Measurements from ENCODE around the gene MORC4. TPM values are rescaled to one million over a fixed set of nuclear protein-coding genes. Genes with fewer than 3 reads are reported as not detected.

The MORC4 gene
- total and polyA plus RNA-seq, 2 experiments from 2014 or later = 7.0 to 13.0 TPM

DNA sequence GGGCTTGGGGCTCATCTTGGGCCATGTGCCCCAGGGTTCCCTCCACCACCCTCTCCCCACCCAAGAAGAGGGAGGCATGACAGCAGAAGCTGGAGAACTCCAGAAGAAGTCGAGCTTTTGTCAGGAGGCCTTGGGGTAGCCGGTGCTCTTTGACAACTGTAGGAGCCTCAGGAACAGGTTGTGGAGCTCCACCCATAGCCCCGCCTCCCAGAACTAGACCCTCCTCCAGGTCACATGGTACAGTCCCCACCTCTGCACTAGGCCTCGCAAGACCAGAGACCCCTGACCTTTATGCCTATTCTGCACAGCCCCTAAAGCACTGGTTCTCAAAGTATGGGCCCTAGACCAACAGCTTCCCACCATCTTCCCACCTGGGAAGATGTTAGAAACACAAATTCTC lies 8.0 kb upstream of the MORC4 start:
- no peak overlapping the region for H3K27ac ChIP-seq
- no peaks in the 10 kb centered on the region for H3K27me3 ChIP-seq
- DNase-seq (ENCODE audit: low read depth in 1 of 2, low spot score in 1 of 2) = no peak
- H3K36me3 ChIP-seq = no peaks in the 10 kb centered on the region
- H3K9me3 ChIP-seq (ENCODE audit: low read depth) = no peaks in the 10 kb centered on the region
- no peaks in the 10 kb centered on the region for H3K4me1 ChIP-seq (ENCODE audit: low read depth)
- TF ChIP-seq, protein P1, sequence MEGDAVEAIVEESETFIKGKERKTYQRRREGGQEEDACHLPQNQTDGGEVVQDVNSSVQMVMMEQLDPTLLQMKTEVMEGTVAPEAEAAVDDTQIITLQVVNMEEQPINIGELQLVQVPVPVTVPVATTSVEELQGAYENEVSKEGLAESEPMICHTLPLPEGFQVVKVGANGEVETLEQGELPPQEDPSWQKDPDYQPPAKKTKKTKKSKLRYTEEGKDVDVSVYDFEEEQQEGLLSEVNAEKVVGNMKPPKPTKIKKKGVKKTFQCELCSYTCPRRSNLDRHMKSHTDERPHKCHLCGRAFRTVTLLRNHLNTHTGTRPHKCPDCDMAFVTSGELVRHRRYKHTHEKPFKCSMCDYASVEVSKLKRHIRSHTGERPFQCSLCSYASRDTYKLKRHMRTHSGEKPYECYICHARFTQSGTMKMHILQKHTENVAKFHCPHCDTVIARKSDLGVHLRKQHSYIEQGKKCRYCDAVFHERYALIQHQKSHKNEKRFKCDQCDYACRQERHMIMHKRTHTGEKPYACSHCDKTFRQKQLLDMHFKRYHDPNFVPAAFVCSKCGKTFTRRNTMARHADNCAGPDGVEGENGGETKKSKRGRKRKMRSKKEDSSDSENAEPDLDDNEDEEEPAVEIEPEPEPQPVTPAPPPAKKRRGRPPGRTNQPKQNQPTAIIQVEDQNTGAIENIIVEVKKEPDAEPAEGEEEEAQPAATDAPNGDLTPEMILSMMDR (IDR thresholded peaks at IDR 0.05; ENCODE audit: low read depth, low read length) = no peak
- no peak overlapping the region for H3K4me3 ChIP-seq

GRCh38 chrX:106999002-106999975 lies 723 bp downstream of the MORC4 start:
- peak; percentile 64 to 78 for DNase-seq (ENCODE audit: low read depth in 1 of 2, low spot score in 1 of 2)
- H3K4me3 ChIP-seq = peak overlapping the region; percentile 85
- H3K27ac ChIP-seq = no peak overlapping the region
- H3K36me3 ChIP-seq = no peaks in the 10 kb centered on the region
- no peaks in the 10 kb centered on the region for H3K27me3 ChIP-seq
- no peaks in the 10 kb centered on the region for H3K9me3 ChIP-seq (ENCODE audit: low read depth)
- TF ChIP-seq, protein P1 (IDR thresholded peaks at IDR 0.05; ENCODE audit: low read depth, low read length) = peak; percentile 54
- H3K4me1 ChIP-seq (ENCODE audit: low read depth) = peaks cover 7% of the 10 kb centered on the region

DNA sequence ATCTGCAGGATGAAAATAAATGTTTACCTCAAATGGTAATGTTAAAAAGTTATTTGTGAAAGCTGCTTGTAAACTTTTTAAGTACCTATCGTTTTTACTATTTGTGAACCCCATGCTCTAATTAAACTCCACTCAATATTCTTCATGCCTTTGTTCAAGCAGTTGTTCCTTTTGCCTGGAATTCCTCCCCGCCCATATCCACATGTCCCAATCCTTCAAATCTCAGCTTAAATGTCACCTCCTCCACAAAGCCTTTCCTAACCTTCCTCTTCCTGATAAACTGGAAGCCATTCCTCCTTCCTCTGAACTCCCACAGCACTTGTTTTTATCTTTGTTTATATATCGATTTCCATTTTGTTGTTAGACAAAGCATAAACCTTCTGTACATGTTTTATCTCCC lies 2.4 kb downstream of the MORC4 start:
- no peak for DNase-seq (ENCODE audit: low read depth in 1 of 2, low spot score in 1 of 2)
- H3K9me3 ChIP-seq (ENCODE audit: low read depth) = no peaks in the 10 kb centered on the region
- peaks cover 7% of the 10 kb centered on the region for H3K4me1 ChIP-seq (ENCODE audit: low read depth)
- H3K4me3 ChIP-seq = no peak overlapping the region
- H3K27ac ChIP-seq = no peak overlapping the region
- H3K36me3 ChIP-seq = peaks cover 4% of the 10 kb centered on the region
- no peaks in the 10 kb centered on the region for H3K27me3 ChIP-seq
- TF ChIP-seq, protein P1 (IDR thresholded peaks at IDR 0.05; ENCODE audit: low read depth, low read length) = no peak

DNA sequence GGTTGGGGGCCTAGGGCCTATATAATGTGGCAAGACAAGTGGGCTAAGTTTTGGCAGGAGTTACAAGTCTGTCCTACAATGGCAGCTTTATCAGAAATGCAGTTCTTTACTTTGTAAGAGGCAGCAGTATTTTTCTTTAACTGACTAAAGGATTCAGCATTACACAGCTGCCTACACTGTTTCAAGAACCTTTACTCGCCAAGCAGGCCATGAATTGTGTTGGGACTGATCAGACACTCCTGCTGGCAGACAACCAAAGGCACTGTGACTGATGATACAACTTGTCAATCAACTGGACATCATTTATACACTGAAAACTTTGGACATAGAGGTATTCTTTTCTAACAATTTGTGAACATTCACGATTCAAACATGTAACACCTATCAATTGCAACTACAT lies 4.3 kb downstream of the MORC4 start:
- H3K27ac ChIP-seq = no peak overlapping the region
- TF ChIP-seq, protein P1 (IDR thresholded peaks at IDR 0.05; ENCODE audit: low read depth, low read length) = no peak
- H3K27me3 ChIP-seq = no peaks in the 10 kb centered on the region
- no peak overlapping the region for H3K4me3 ChIP-seq
- no peak for DNase-seq (ENCODE audit: low read depth in 1 of 2, low spot score in 1 of 2)
- peaks cover 11% of the 10 kb centered on the region for H3K36me3 ChIP-seq
- H3K4me1 ChIP-seq (ENCODE audit: low read depth) = peaks cover 7% of the 10 kb centered on the region
- no peaks in the 10 kb centered on the region for H3K9me3 ChIP-seq (ENCODE audit: low read depth)

DNA sequence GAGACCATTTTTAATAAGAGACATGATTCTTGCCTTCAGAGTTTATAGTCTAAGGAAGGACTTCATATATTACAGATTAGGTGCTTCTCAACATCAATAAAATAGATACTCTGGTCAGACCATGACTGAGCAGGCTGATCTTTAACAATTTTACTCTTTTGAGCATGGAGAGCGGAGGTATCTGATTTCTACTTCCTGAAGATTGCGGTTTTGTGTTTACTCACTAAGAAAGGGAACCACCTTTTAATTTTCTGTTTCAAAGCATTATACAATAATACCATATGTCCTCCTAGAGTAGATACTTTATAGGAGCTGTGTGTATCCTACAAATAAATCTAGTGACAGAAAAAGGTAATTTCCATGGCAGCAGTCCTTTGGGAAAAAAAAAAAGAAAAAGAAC lies 12.5 kb downstream of the MORC4 start:
- TF ChIP-seq, protein P1 (IDR thresholded peaks at IDR 0.05; ENCODE audit: low read depth, low read length) = no peak
- no peaks in the 10 kb centered on the region for H3K27me3 ChIP-seq

More for the DNA sequence above, 12.5 kb downstream of the MORC4 start:
- H3K4me3 ChIP-seq = no peak overlapping the region
- peak overlapping the region; percentile 83 for H3K27ac ChIP-seq
- peaks cover 9% of the 10 kb centered on the region for H3K36me3 ChIP-seq
- H3K4me1 ChIP-seq (ENCODE audit: low read depth) = peaks cover 33% of the 10 kb centered on the region
- DNase-seq (ENCODE audit: low read depth in 1 of 2, low spot score in 1 of 2) = no peak
- H3K9me3 ChIP-seq (ENCODE audit: low read depth) = no peaks in the 10 kb centered on the region
